A549 (cell line): Measurements from ENCODE around the gene PMVK. TPM values are rescaled to one million over a fixed set of nuclear protein-coding genes. Genes with fewer than 3 reads are reported as not detected.

Source experiments
- ATAC-seq, 2 experiments: fragments of 200-7000 bp in 1 of 2; fragments of >200 bp in 1 of 2; cut with Nextera tagmentation in 1 of 2; cut with Tn5 transposase in 1 of 2; 3 replicates each; pipeline versions ENCODE4 v1.8.0 to v1.9.1; 2018 to 2020; ENCODE audit warnings: mild to moderate bottlenecking in 1 of 2, moderate library complexity in 1 of 2
- CTCF ChIA-PET: fragments of 300-600 bp; sonication (Branson Sonifier 250); formaldehyde crosslinking; extraction: SDS; loops from one replicate; lab custom pipeline; 2021; ENCODE audit warnings: antibody characterized with exemption, inconsistent platforms; lab: Yijun Ruan, JAX
- POLR2A ChIA-PET: fragments of 350-600 bp; formaldehyde crosslinking; extraction: SDS; loops from one replicate; lab custom pipeline; 2021; ENCODE audit warnings: antibody characterized with exemption, inconsistent platforms; lab: Yijun Ruan, JAX
- DNase-seq, 2 experiments: peaks; one replicate each; pipeline versions ENCODE4 v3.0.0 to v3.0.0-alpha.2; 2011 to 2016; ENCODE audit warnings: low read depth in 1 of 2, low spot score in 1 of 2
- FAIRE-seq: peaks from 2 replicates; lab custom pipeline; 2011; peaks lifted over from hg19 to GRCh38; lab: Jason Lieb, UNC
- H3K27ac ChIP-seq, 2 experiments: fragments of >200 bp; sonication (Bioruptor Twin); formaldehyde crosslinking; 3 replicates each; pipeline ENCODE4 v1.5.1; 2016 to 2017
- H3K4me1 ChIP-seq: fragments of >200 bp; sonication (Bioruptor Twin); formaldehyde crosslinking; 3 replicates; pipeline ENCODE4 v1.6.1; 2016
- H3K4me2 ChIP-seq: fragments of >200 bp; sonication (Bioruptor Twin); formaldehyde crosslinking; 3 replicates; pipeline ENCODE4 v1.6.1; 2016
- H3K4me3 ChIP-seq: fragments of >200 bp; sonication (Bioruptor Twin); formaldehyde crosslinking; 3 replicates; pipeline ENCODE4 v1.5.1; 2016
- H3K9me3 ChIP-seq: fragments of >200 bp; sonication (Bioruptor Twin); formaldehyde crosslinking; 3 replicates; pipeline ENCODE4 v1.6.1; 2016
- BCL3 ChIP-seq: fragments of >200 bp; sonication (Bioruptor Twin); formaldehyde crosslinking; IDR thresholded peaks from 3 replicates; pipeline ENCODE4 v1.6.1; 2016
- CHD2 ChIP-seq: fragments of 150-350 bp; IDR thresholded peaks from 2 replicates; pipeline ENCODE4 v1.6.1; 2014; ENCODE audit warnings: low read length; ENCODE audit not compliant: partially characterized antibody
- EHF ChIP-seq: fragments of 250-450 bp; sonication (Bioruptor Pico); IDR thresholded peaks from 2 replicates; pipeline ENCODE4 v1.5.0; 2020; ENCODE audit warnings: mild to moderate bottlenecking
- EHMT2 ChIP-seq: fragments of 200-600 bp; sonication (generic); IDR thresholded peaks from 2 replicates; pipeline ENCODE4 v1.6.1; 2016; ENCODE audit warnings: antibody characterized with exemption, low read depth, mild to moderate bottlenecking, moderate library complexity
- EP300 ChIP-seq, 2 experiments: fragments of >200 bp; sonication (Bioruptor Twin); formaldehyde crosslinking; IDR thresholded peaks; 2 replicates in 1 of 2; 3 replicates in 1 of 2; pipeline ENCODE4 v1.6.1; 2016 to 2017
- FOSB ChIP-seq: fragments of 250-450 bp; sonication (Bioruptor Pico); IDR thresholded peaks from 2 replicates; pipeline ENCODE4 v1.5.0; 2020; ENCODE audit warnings: mild to moderate bottlenecking, moderate library complexity
- GATA3 ChIP-seq: IDR thresholded peaks from 2 replicates; pipeline ENCODE4 v1.6.1; 2012; ENCODE audit warnings: borderline replicate concordance
- HDAC2 ChIP-seq: fragments of 200-600 bp; sonication (generic); IDR thresholded peaks from 2 replicates; pipeline ENCODE4 v1.6.1; 2016
- HOXA7 ChIP-seq: fragments of 250-450 bp; sonication (Bioruptor Pico); IDR thresholded peaks from 2 replicates; pipeline ENCODE4 v1.5.0; 2020; ENCODE audit warnings: mild to moderate bottlenecking, moderate library complexity
- HOXB5 ChIP-seq: fragments of 250-450 bp; sonication (Bioruptor Pico); IDR thresholded peaks from 2 replicates; pipeline ENCODE4 v1.5.0; 2020; ENCODE audit warnings: mild to moderate bottlenecking, moderate library complexity
- JUN ChIP-seq, 2 experiments: fragments of >200 bp; sonication (Bioruptor Twin); formaldehyde crosslinking; IDR thresholded peaks; 2 replicates in 1 of 2; 3 replicates in 1 of 2; pipeline ENCODE4 v1.6.1; 2016 to 2017
- JUNB ChIP-seq: fragments of >200 bp; sonication (Bioruptor Twin); formaldehyde crosslinking; IDR thresholded peaks from 2 replicates; pipeline ENCODE4 v1.6.1; 2016
- MAX ChIP-seq: IDR thresholded peaks from 2 replicates; pipeline ENCODE4 v1.6.1; 2012
- MAZ ChIP-seq: fragments of 150-350 bp; IDR thresholded peaks from 2 replicates; pipeline ENCODE4 v1.6.1; 2014; ENCODE audit warnings: antibody characterized with exemption, low read depth, low read length, borderline replicate concordance
- TFCP2L1 ChIP-seq: fragments of 250-450 bp; sonication (Bioruptor Pico); IDR thresholded peaks from 2 replicates; pipeline ENCODE4 v1.5.0; 2021; ENCODE audit warnings: mild to moderate bottlenecking
- ZNF302 ChIP-seq: fragments of 250-450 bp; sonication (Bioruptor Pico); IDR thresholded peaks from 2 replicates; pipeline ENCODE4 v1.9.0; 2021; ENCODE audit warnings: inconsistent platforms, mild to moderate bottlenecking, moderate library complexity
- WGBS: methylation state at CpG from one replicate; pipeline ENCODE4 v1.1.6; 2017; ENCODE audit errors: missing lambda C conversion rate; 5-methylcytosine and 5-hydroxymethylcytosine counted together
- polyA plus RNA-seq, 4 experiments: library from polyadenylated mRNA; depleted of rRNA in 3 of 4; stranded (reverse); fragments of >200 nt; fragmentation: RNase III in 1 of 4; extraction: RNeasy Plus Mini Kit Qiagen cat#74134 plus additional on column Dnase treatment in 1 of 4; gene quantifications; 2 replicates in 3 of 4; 3 replicates in 1 of 4; pipeline ENCODE4 v1.2.3, GENCODE V29; 2011 to 2017

Gene PMVK
- polyA plus RNA-seq, 2 of the 4 experiments (the other 2 are of a cell fraction) = 35.7 to 52.0 TPM

GRCh38 chr1:154972517-154973343 lies 36.2 kb upstream of the PMVK start (continued):
- TF ChIP-seq EP300 (IDR thresholded peaks at IDR 0.05) = peak in 1 of 2 experiments; percentile 74; a peak in 2 of 5 replicates
- TF ChIP-seq EHMT2 = no peak
- TF ChIP-seq JUN (IDR thresholded peaks at IDR 0.05) = peak in 1 of 2 experiments; percentile 83; a peak in 4 of 5 replicates
- TF ChIP-seq GATA3 = peak; percentile 51; the same call in 1 of the 2 replicates
- TF ChIP-seq TFCP2L1 = peak; percentile 23; the same call in 1 of the 2 replicates
- TF ChIP-seq FOSB (CRISPR knock-in tag) = peak; percentile 80; the same call in 1 of the 2 replicates
- TF ChIP-seq MAZ = 0 out of 2 replicates have a peak, but pooled peaks have one; percentile 25
- TF ChIP-seq BCL3 = peak; percentile 23; the same call in 1 of the 3 replicates
- peak; percentile 90 for TF ChIP-seq MAX

- POLR2A ChIA-PET = interaction anchor here (0.7 to 6.3 kb wide), 9 partner anchors 11 to 239 kb away, joined by 3 to 91 read pairs (median 26); partner anchors contain the start of genes FLAD1, LENEP, PBXIP1 and PMVK
- ATAC-seq = no peak
- 4% methylated on average over 3 of the region's 3 CpGs for WGBS
- Histone ChIP-seq H3K4me3 (peak overlapping the region; percentile 65), H3K4me1 (peaks cover 47% of the 10 kb centered on the region), H3K27ac (peak overlapping the region; percentile 98 to 100), H3K9me3 (no peaks in the 10 kb centered on the region), H3K4me2 (peak overlapping the region; percentile 99)
- DNase-seq = no peak
- TF ChIP-seq EHF (CRISPR knock-in tag) (no peak), HOXA7 (CRISPR knock-in tag) (peak; percentile 75; the same call in 1 of the 2 replicates)
- FAIRE-seq = no peak
- CTCF ChIA-PET = interaction anchor here (2.2 kb wide), 1 partner anchor 113 kb away, joined by 7 read pairs; no protein-coding TSS in a partner anchor
Observed at GRCh38 chr1:154972213-154972516, 35.6 kb upstream of the PMVK start.

GRCh38 chr1:154971341-154971998 lies 35.0 kb upstream of the PMVK start:
- no peak for FAIRE-seq
- TF ChIP-seq ZNF302 (CRISPR knock-in tag) (0 out of 2 replicates have a peak, but pooled peaks have one; percentile 41), HOXB5 (CRISPR knock-in tag) (0 out of 2 replicates have a peak, but pooled peaks have one; percentile 35), BCL3 (0 out of 3 replicates have a peak, but pooled peaks have one; percentile 4), CHD2 (no peak), JUNB (no peak), HDAC2 (no peak), MAX (no peak)
- peak; percentile 0 to 4; a peak in 3 of 6 replicates for ATAC-seq
- Histone ChIP-seq H3K4me2 (peak overlapping the region; percentile 99), H3K27ac (peak overlapping the region; percentile 98 to 100), H3K4me3 (peak overlapping the region; percentile 65), H3K4me1 (peaks cover 43% of the 10 kb centered on the region), H3K9me3 (no peaks in the 10 kb centered on the region)
- POLR2A ChIA-PET = interaction anchor here (0.9 to 6.3 kb wide), 13 partner anchors 8 to 46 kb away, joined by 3 to 91 read pairs (median 11); partner anchors contain the start of genes FLAD1, LENEP, PBXIP1 and PYGO2
- WGBS = 22% methylated on average over 10 of the region's 10 CpGs
- CTCF ChIA-PET = interaction anchor here (1.3 to 2.2 kb wide), 2 partner anchors 95 to 114 kb away, joined by 3 to 7 read pairs; no protein-coding TSS in a partner anchor
- peak in 1 of 2 experiments; percentile 75 for DNase-seq
